Prostate gland (tissue), 2 donors: ENCODE measurements around the gene PHLDA2.

Source experiments
- POLR2A ChIP-seq: fragments of 450-650 bp; IDR thresholded peaks from one replicate; pipeline ENCODE4 v1.6.1; 2016; ENCODE audit warnings: antibody characterized with exemption, mild to moderate bottlenecking
- POLR2AphosphoS5 ChIP-seq: sonication (generic); formaldehyde crosslinking; IDR thresholded peaks from one replicate; pipeline ENCODE4 v1.6.1; 2017; ENCODE audit warnings: antibody characterized with exemption
- TF ChIP-seq, protein P1 (sequence below), 4 experiments: fragments of 200-600 bp in 2 of 4; fragments of 450-650 bp in 2 of 4; sonication (generic) in 2 of 4; IDR thresholded peaks; 1 replicate in 3 of 4; 2 replicates in 1 of 4; pipeline ENCODE4 v1.5.1; 2016 to 2019; ENCODE audit warnings: antibody characterized with exemption in 4 of 4, mild to moderate bottlenecking in 2 of 4, moderate library complexity in 2 of 4

GRCh38 chr11:2927121-2927800, 2.0 kb downstream of the PHLDA2 start:
- TF ChIP-seq, protein P1, sequence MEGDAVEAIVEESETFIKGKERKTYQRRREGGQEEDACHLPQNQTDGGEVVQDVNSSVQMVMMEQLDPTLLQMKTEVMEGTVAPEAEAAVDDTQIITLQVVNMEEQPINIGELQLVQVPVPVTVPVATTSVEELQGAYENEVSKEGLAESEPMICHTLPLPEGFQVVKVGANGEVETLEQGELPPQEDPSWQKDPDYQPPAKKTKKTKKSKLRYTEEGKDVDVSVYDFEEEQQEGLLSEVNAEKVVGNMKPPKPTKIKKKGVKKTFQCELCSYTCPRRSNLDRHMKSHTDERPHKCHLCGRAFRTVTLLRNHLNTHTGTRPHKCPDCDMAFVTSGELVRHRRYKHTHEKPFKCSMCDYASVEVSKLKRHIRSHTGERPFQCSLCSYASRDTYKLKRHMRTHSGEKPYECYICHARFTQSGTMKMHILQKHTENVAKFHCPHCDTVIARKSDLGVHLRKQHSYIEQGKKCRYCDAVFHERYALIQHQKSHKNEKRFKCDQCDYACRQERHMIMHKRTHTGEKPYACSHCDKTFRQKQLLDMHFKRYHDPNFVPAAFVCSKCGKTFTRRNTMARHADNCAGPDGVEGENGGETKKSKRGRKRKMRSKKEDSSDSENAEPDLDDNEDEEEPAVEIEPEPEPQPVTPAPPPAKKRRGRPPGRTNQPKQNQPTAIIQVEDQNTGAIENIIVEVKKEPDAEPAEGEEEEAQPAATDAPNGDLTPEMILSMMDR (IDR thresholded peaks at IDR 0.05) = no peak
- TF ChIP-seq POLR2A (no peak), POLR2AphosphoS5 (no peak)
